ENCODE results near the gene MUL1. TPM values are rescaled to one million over a fixed set of nuclear protein-coding genes. Genes with fewer than 3 reads are reported as not detected.

The MUL1 gene
- total and polyA plus RNA-seq, 12 donors = 3.7 to 48.0 (median 32.8) TPM

DNA sequence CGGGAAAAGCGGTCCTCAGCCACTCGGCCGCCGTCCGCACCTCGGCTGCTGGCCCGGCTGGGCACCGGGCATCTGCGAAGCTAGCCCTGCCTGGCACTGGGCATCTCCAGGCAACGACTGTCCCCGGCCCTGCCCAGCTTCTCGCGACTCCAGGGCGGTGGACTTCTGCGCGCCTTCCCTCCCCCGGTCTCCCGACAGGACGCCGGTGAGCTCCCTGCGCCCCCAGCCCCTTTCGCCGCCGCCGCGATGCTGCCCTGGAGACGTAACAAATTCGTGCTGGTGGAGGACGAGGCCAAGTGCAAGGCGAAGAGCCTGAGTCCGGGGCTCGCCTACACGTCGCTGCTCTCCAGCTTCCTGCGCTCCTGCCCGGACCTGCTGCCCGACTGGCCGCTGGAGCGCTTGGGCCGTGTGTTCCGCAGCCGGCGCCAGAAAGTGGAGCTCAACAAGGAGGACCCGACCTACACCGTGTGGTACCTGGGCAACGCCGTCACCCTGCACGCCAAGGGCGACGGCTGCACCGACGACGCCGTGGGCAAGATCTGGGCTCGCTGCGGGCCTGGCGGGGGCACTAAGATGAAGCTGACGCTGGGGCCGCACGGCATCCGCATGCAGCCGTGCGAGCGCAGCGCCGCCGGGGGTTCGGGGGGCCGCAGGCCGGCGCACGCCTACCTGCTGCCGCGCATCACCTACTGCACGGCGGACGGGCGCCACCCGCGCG is 44.9 kb upstream of the MUL1 start:
- peak in 3 of 7 donors; percentile 38 to 67 (median 63) for DNase-seq
- H3K36me3 ChIP-seq (replicated peaks in 1 of 2) = no peaks in the 10 kb centered on the region
- H3K27me3 ChIP-seq = no peaks in the 10 kb centered on the region
- intact Hi-C loops (cut with DNase I) = no loop called here
- no peaks in the 10 kb centered on the region for H3K9me3 ChIP-seq (replicated peaks in 1 of 3)
- H3K27ac ChIP-seq = peak overlapping the region; percentile 65 to 99 (median 95)
- TF ChIP-seq, protein P1, sequence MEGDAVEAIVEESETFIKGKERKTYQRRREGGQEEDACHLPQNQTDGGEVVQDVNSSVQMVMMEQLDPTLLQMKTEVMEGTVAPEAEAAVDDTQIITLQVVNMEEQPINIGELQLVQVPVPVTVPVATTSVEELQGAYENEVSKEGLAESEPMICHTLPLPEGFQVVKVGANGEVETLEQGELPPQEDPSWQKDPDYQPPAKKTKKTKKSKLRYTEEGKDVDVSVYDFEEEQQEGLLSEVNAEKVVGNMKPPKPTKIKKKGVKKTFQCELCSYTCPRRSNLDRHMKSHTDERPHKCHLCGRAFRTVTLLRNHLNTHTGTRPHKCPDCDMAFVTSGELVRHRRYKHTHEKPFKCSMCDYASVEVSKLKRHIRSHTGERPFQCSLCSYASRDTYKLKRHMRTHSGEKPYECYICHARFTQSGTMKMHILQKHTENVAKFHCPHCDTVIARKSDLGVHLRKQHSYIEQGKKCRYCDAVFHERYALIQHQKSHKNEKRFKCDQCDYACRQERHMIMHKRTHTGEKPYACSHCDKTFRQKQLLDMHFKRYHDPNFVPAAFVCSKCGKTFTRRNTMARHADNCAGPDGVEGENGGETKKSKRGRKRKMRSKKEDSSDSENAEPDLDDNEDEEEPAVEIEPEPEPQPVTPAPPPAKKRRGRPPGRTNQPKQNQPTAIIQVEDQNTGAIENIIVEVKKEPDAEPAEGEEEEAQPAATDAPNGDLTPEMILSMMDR (IDR thresholded peaks at IDR 0.05) = no peak
- TF ChIP-seq POLR2A (IDR thresholded peaks at IDR 0.05) = no peak
- 0 to 2% (median 1%) methylated on average over 7 to 82 of the region's 82 CpGs; no CpG with 5 or more reads in 1 of the 4 donors for WGBS, 4 donors
- H3K4me1 ChIP-seq (replicated peaks in 1 of 2) = peaks cover 47 to 48% of the 10 kb centered on the region in 2 donors
- peak overlapping the region in 3 of 4 donors; percentile 38 to 54 (median 40) for H3K4me3 ChIP-seq

DNA sequence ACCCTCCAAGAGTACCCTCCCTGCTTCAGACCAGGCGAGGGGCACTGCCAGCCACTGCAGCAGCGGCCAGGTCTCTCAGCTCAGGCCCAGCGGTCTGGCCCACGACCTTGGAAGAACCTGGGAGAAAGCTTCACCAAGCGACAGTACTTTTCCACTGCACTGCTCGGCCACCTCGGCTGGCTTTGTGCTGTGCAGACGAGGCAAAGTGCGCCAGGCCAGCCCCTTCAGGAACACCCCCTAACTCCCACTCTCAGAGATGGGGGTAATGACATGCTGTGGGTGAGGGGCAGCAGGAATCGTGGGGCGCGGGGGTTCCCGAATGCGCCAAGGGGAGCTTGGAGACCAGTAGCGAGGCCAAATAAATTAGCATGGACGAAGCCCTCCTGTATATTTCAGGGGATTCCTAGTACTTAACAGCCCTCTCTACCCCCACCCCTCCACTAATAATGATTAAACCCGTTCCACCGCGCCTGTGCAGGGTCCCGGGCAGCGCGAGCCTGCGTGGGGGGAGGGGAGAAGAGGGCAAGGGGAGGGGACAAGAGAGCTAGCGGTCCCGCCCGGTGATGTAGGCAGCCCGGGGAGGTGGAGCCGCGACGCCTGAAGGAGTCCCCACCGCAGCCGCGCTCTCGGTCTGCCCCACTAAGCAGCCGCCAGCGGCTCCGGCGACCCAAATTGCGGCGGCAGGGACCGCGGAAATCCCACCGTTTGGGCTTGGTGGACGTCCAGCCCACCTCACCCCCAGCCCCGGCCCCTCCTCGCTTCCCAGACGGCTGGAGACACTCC is 44.2 kb upstream of the MUL1 start, which contains the start of gene FAM43B:
Gene FAM43B, plus strand, starts transcription at position 629 of the 783 bp plus-strand sequence. CDS start 401 bp downstream, outside the sequence.
- Histone ChIP-seq H3K9me3 (replicated peaks in 1 of 3) (no peaks in the 10 kb centered on the region), H3K27me3 (no peaks in the 10 kb centered on the region), H3K4me1 (replicated peaks in 1 of 2) (peaks cover 47 to 48% of the 10 kb centered on the region in 2 donors), H3K27ac (peak within 1 kb of the TSS; percentile 65 to 99 (median 95)), H3K36me3 (replicated peaks in 1 of 2) (no peaks in the 10 kb centered on the region), H3K4me3 (peak within 1 kb of the TSS in 3 of 4 donors; percentile 38 to 54 (median 40))
- intact Hi-C loops (cut with DNase I) = no loop called here
- 0 to 6% (median 2%) methylated on average over 2 to 47 of the region's 47 CpGs for whole genome bisulfite sequencing, 4 donors
- peak; percentile 94 to 98 (median 96) for DNase-seq
- TF ChIP-seq POLR2A (IDR thresholded peaks at IDR 0.05) = peak; percentile 47 to 88
- TF ChIP-seq, protein P1 (IDR thresholded peaks at IDR 0.05) = peak in 1 of 6 experiments; percentile 4

DNA sequence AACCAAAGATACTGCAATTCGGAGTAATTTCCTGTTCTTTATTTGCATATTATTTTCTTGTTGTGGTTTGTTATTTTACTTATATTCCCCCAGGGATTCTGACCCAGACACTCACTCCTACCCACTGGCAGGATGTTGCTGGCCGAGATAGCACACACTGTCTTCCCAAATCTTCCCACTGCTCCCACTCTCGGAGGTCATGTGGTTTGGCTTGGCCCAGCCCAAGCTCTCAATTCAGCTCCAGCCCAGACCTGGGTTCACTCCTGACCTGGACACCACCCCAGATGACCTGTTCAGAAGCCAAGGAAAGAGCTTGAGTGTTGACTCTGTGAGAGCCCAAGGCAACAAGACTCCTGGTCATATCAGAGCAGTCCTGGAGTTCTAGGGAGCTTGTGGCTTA is 43.2 kb upstream of the MUL1 start:
- Histone ChIP-seq H3K4me3 (peak overlapping the region in 1 of 4 donors; percentile 54), H3K9me3 (replicated peaks in 1 of 3) (no peaks in the 10 kb centered on the region), H3K27ac (peak overlapping the region; percentile 65 to 99 (median 95)), H3K27me3 (no peaks in the 10 kb centered on the region), H3K36me3 (replicated peaks in 1 of 2) (no peaks in the 10 kb centered on the region), H3K4me1 (replicated peaks in 1 of 2) (peaks cover 46 to 48% of the 10 kb centered on the region in 2 donors)
- peak in 1 of 2 donors; percentile 1 for TF ChIP-seq POLR2A (IDR thresholded peaks at IDR 0.05)
- TF ChIP-seq, protein P1 (IDR thresholded peaks at IDR 0.05) = no peak
- intact Hi-C loops (cut with DNase I) = no loop called here
- DNase-seq = peak in 6 of 7 donors; percentile 33 to 72 (median 60)
- WGBS, 4 donors = 30 to 45% (median 43%) methylated on average over 3 of the region's 3 CpGs

DNA sequence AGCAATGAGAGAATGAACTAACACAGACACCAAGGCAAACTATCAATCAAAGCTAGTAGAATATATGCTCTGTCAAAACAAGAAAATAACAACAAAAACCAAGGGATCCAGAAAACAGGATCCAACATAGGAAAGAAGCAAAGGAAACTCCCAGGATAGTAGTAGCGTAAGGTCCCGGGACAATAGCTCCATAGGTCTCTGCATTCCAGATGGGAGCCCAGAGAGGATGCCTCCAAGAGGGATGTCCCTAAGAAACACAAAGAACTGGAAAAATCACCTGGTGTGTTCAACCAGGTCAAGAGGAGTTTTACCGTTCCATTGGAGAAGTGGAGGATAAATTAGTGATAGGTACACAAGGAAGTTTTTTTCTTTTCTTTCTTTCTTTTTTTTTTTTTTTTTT is 38.7 kb upstream of the MUL1 start:
- no peak for DNase-seq
- H3K36me3 ChIP-seq (replicated peaks in 1 of 2) = no peaks in the 10 kb centered on the region
- no peak overlapping the region for H3K27ac ChIP-seq
- H3K9me3 ChIP-seq (replicated peaks in 1 of 3) = no peaks in the 10 kb centered on the region
- intact Hi-C loops (cut with DNase I) = no loop called here
- H3K4me1 ChIP-seq (replicated peaks in 1 of 2) = peaks cover 9 to 10% of the 10 kb centered on the region in 2 donors
- no peak overlapping the region for H3K4me3 ChIP-seq
- 87 to 95% (median 90%) methylated on average over 3 of the region's 3 CpGs for WGBS, 4 donors
- H3K27me3 ChIP-seq = no peaks in the 10 kb centered on the region
- no peak for TF ChIP-seq POLR2A (IDR thresholded peaks at IDR 0.05)
- TF ChIP-seq, protein P1 (IDR thresholded peaks at IDR 0.05) = no peak

All from adrenal gland (tissue), 12 donors.